HEK293 (cell line): ENCODE measurements around the gene PRDX2.

Source experiments
- BCL11A ChIP-seq: fragments of 450-650 bp; formaldehyde crosslinking; IDR thresholded peaks from 2 replicates; pipeline ENCODE4 v1.5.1; 2016; ENCODE audit warnings: low read depth, missing biosample characterization, missing genetic modification characterization
- KLF17 ChIP-seq: fragments of 450-650 bp; formaldehyde crosslinking; IDR thresholded peaks from 2 replicates; pipeline ENCODE4 v1.5.1; 2016; ENCODE audit warnings: missing biosample characterization, missing genetic modification characterization
- PRDM4 ChIP-seq: fragments of 450-650 bp; formaldehyde crosslinking; IDR thresholded peaks from 2 replicates; pipeline ENCODE4 v1.5.1; 2017; ENCODE audit warnings: missing biosample characterization, missing genetic modification characterization
- ZNF221 ChIP-seq: fragments of 450-650 bp; formaldehyde crosslinking; IDR thresholded peaks from 2 replicates; pipeline ENCODE4 v1.5.1; 2017; ENCODE audit warnings: missing biosample characterization, missing genetic modification characterization, borderline replicate concordance
- ZNF280C ChIP-seq: fragments of 450-650 bp; formaldehyde crosslinking; IDR thresholded peaks from 2 replicates; pipeline ENCODE4 v1.5.1; 2016; ENCODE audit warnings: missing biosample characterization, missing genetic modification characterization
- TF ChIP-seq, protein P1 (sequence below): fragments of 450-650 bp; formaldehyde crosslinking; IDR thresholded peaks from 2 replicates; pipeline ENCODE4 v1.5.1; 2016; ENCODE audit warnings: missing biosample characterization, missing genetic modification characterization
- TF ChIP-seq, protein P2 (sequence below): fragments of 450-650 bp; formaldehyde crosslinking; IDR thresholded peaks from 2 replicates; pipeline ENCODE4 v1.5.1; 2016; ENCODE audit warnings: missing biosample characterization, missing genetic modification characterization

DNA sequence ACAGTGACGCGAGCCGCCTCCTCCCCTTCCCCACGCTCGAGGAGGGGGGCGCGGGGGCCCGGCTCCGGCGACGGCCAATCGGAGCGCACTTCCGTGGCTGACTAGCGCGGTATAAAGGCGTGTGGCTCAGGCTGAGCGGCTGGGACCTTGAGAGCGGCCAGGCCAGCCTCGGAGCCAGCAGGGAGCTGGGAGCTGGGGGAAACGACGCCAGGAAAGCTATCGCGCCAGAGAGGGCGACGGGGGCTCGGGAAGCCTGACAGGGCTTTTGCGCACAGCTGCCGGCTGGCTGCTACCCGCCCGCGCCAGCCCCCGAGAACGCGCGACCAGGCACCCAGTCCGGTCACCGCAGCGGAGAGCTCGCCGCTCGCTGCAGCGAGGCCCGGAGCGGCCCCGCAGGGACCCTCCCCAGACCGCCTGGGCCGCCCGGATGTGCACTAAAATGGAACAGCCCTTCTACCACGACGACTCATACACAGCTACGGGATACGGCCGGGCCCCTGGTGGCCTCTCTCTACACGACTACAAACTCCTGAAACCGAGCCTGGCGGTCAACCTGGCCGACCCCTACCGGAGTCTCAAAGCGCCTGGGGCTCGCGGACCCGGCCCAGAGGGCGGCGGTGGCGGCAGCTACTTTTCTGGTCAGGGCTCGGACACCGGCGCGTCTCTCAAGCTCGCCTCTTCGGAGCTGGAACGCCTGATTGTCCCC lies 10.1 kb downstream of the PRDX2 start, which contains the start of gene JUNB:
- no peak for TF ChIP-seq ZNF280C
- no peak; the same call in 1 of the 2 replicates for TF ChIP-seq BCL11A (tag by site-specific recombination)
- TF ChIP-seq ZNF221 (tag by site-specific recombination) = no peak
- TF ChIP-seq, protein P1, sequence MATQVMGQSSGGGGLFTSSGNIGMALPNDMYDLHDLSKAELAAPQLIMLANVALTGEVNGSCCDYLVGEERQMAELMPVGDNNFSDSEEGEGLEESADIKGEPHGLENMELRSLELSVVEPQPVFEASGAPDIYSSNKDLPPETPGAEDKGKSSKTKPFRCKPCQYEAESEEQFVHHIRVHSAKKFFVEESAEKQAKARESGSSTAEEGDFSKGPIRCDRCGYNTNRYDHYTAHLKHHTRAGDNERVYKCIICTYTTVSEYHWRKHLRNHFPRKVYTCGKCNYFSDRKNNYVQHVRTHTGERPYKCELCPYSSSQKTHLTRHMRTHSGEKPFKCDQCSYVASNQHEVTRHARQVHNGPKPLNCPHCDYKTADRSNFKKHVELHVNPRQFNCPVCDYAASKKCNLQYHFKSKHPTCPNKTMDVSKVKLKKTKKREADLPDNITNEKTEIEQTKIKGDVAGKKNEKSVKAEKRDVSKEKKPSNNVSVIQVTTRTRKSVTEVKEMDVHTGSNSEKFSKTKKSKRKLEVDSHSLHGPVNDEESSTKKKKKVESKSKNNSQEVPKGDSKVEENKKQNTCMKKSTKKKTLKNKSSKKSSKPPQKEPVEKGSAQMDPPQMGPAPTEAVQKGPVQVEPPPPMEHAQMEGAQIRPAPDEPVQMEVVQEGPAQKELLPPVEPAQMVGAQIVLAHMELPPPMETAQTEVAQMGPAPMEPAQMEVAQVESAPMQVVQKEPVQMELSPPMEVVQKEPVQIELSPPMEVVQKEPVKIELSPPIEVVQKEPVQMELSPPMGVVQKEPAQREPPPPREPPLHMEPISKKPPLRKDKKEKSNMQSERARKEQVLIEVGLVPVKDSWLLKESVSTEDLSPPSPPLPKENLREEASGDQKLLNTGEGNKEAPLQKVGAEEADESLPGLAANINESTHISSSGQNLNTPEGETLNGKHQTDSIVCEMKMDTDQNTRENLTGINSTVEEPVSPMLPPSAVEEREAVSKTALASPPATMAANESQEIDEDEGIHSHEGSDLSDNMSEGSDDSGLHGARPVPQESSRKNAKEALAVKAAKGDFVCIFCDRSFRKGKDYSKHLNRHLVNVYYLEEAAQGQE = peak; percentile 31; the same call in 1 of the 2 replicates
- TF ChIP-seq, protein P2, sequence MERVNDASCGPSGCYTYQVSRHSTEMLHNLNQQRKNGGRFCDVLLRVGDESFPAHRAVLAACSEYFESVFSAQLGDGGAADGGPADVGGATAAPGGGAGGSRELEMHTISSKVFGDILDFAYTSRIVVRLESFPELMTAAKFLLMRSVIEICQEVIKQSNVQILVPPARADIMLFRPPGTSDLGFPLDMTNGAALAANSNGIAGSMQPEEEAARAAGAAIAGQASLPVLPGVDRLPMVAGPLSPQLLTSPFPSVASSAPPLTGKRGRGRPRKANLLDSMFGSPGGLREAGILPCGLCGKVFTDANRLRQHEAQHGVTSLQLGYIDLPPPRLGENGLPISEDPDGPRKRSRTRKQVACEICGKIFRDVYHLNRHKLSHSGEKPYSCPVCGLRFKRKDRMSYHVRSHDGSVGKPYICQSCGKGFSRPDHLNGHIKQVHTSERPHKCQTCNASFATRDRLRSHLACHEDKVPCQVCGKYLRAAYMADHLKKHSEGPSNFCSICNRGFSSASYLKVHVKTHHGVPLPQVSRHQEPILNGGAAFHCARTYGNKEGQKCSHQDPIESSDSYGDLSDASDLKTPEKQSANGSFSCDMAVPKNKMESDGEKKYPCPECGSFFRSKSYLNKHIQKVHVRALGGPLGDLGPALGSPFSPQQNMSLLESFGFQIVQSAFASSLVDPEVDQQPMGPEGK (tag by site-specific recombination) = peak; percentile 100
- peak; percentile 64 for TF ChIP-seq PRDM4 (tag by site-specific recombination)
- peak; percentile 80 for TF ChIP-seq KLF17
